Vagina (tissue), 2 donors: ENCODE results near the gene DSTYK.

Experiments used
- CTCF ChIP-seq, 3 experiments: fragments of 450-650 bp in 2 of 3; fragments of 200-600 bp in 1 of 3; sonication (generic) in 1 of 3; IDR thresholded peaks; one replicate each; pipeline ENCODE4 v1.5.1; 2017 to 2019; ENCODE audit warnings: antibody characterized with exemption in 3 of 3, mild to moderate bottlenecking in 2 of 3, moderate library complexity in 2 of 3
- POLR2AphosphoS5 ChIP-seq, 2 donors: sonication (generic); formaldehyde crosslinking; IDR thresholded peaks; one replicate each; pipeline ENCODE4 v1.9.0; 2017; ENCODE audit warnings: antibody characterized with exemption in 2 of 2, mild to moderate bottlenecking in 2 of 2, low read depth in 1 of 2; ENCODE audit not compliant: insufficient read depth in 1 of 2

DNA sequence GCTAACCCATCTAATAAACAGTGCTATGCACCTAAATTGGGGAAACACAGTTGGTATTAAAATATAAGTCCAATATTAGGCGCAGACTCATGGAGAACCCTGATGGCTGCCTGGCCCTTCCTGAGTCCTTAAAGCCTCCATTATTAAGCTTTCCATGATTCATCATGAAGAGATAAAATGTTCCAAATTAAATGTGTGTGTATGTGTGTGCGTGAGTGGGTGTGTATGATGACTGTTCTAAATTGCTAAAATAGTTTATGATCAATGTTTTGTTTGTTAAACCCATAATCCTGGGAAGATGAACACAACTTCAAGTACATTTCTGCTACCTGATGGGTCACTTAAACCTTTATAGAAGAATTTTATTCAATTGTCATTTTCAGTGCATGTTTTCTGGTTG is 83.5 kb downstream of the DSTYK start:
- no peak for TF ChIP-seq CTCF (IDR thresholded peaks at IDR 0.05)
- no peak for TF ChIP-seq POLR2AphosphoS5 (IDR thresholded peaks at IDR 0.05; ENCODE audit: insufficient read depth in 1 of 2, low read depth in 1 of 2)
